ENCODE results near the gene CAPZB.

CAPZB gene

DNA sequence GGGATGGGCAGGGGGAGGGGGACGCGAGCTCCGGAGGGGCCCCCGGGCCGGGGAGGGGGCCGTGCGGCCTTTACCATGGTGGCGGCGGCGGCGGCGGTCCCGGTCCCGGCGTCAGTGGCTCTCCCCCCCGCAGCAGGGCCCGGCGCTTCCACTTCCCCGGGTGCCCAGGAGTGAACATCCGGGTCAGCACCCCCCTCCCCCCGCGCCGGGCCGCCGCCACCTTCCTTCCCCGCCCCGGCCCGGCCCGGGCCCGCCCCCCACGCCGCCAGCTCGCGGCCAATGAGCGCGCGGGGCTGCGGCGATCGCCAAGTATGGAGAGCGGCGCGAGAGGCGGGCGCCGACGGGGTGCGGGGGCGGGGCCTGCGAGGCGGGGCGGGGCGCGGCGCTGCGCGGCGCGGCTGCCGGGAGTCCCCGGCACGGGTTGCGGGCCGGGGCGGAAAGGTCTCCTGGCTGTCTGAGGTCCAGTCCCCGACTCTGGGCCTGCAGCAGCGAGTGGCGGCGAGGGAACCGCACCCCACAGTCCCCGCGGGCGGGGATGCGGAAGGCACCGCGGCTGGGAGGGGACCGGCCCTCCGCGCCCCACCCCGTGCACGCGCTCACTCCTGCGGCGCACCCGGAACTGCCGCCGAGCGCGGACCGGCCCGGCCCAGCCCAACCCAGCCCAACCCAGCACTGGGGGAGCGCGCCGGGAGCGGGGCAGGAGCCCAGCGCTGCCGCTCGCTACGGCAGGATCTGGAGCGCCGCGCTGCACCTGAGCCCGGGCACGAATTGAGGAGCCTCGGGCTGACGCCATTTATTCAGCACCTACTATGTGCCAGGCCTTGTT is at the start of gene CAPZB:
Gene CAPZB, minus strand, starts transcription at position 178 of the 826 bp plus-strand sequence. Its CDS starts 101 bp downstream, at position 77.
- TF ChIP-seq OSR1 (CRISPR knock-in tag; IDR thresholded peaks at IDR 0.05) (no peak), ZC3H10 (CRISPR knock-in tag; IDR thresholded peaks at IDR 0.05) (no peak), TOX (CRISPR knock-in tag; IDR thresholded peaks at IDR 0.05; ENCODE audit: borderline replicate concordance) (no peak), ESRRG (CRISPR knock-in tag; IDR thresholded peaks at IDR 0.05) (no peak), ZFP30 (CRISPR knock-in tag; IDR thresholded peaks at IDR 0.05) (no peak), PPARA (CRISPR knock-in tag; IDR thresholded peaks at IDR 0.05; ENCODE audit: borderline replicate concordance) (no peak)
- TF ChIP-seq, protein P1, sequence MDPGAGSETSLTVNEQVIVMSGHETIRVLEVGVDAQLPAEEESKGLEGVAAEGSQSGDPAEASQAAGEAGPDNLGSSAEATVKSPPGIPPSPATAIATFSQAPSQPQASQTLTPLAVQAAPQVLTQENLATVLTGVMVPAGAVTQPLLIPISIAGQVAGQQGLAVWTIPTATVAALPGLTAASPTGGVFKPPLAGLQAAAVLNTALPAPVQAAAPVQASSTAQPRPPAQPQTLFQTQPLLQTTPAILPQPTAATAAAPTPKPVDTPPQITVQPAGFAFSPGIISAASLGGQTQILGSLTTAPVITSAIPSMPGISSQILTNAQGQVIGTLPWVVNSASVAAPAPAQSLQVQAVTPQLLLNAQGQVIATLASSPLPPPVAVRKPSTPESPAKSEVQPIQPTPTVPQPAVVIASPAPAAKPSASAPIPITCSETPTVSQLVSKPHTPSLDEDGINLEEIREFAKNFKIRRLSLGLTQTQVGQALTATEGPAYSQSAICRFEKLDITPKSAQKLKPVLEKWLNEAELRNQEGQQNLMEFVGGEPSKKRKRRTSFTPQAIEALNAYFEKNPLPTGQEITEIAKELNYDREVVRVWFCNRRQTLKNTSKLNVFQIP (CRISPR knock-in tag; IDR thresholded peaks at IDR 0.05; ENCODE audit: borderline replicate concordance, low read depth) = no peak
- TF ChIP-seq, protein P2, sequence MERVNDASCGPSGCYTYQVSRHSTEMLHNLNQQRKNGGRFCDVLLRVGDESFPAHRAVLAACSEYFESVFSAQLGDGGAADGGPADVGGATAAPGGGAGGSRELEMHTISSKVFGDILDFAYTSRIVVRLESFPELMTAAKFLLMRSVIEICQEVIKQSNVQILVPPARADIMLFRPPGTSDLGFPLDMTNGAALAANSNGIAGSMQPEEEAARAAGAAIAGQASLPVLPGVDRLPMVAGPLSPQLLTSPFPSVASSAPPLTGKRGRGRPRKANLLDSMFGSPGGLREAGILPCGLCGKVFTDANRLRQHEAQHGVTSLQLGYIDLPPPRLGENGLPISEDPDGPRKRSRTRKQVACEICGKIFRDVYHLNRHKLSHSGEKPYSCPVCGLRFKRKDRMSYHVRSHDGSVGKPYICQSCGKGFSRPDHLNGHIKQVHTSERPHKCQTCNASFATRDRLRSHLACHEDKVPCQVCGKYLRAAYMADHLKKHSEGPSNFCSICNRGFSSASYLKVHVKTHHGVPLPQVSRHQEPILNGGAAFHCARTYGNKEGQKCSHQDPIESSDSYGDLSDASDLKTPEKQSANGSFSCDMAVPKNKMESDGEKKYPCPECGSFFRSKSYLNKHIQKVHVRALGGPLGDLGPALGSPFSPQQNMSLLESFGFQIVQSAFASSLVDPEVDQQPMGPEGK (CRISPR knock-in tag; IDR thresholded peaks at IDR 0.05; ENCODE audit: borderline replicate concordance) = no peak
- ATAC-seq = peak; percentile 87

DNA sequence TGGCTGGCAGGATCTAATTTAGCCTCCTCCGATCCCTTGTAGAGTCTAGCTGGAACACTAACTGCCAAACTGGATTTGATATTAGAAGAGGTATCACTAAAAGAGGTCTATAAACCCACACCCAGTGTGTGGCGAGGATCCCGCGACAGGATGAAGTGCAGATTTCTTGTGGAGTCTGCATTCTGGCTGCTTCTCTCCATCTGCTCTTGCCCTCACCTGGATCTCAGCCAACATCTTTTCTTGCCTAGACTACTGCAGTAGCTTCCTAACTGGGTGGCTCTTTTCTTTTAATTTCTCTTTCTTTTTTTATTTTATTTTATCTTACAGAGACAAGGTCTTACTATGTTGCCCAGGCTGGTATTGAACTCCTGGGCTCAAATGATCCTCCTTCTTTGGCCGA is 48.9 kb upstream of the CAPZB start:
- ATAC-seq = no peak
- no peak for TF ChIP-seq ESRRG (CRISPR knock-in tag; IDR thresholded peaks at IDR 0.05)
- no peak for TF ChIP-seq GLIS3 (CRISPR knock-in tag; IDR thresholded peaks at IDR 0.05)
- TF ChIP-seq BACH2 (CRISPR knock-in tag; IDR thresholded peaks at IDR 0.05; ENCODE audit: borderline replicate concordance) = no peak
- TF ChIP-seq, protein P1 (CRISPR knock-in tag; IDR thresholded peaks at IDR 0.05; ENCODE audit: borderline replicate concordance, low read depth) = no peak
- no peak for TF ChIP-seq ARNTL (CRISPR knock-in tag; IDR thresholded peaks at IDR 0.05; ENCODE audit: borderline replicate concordance, low read depth)
- TF ChIP-seq, protein P3, sequence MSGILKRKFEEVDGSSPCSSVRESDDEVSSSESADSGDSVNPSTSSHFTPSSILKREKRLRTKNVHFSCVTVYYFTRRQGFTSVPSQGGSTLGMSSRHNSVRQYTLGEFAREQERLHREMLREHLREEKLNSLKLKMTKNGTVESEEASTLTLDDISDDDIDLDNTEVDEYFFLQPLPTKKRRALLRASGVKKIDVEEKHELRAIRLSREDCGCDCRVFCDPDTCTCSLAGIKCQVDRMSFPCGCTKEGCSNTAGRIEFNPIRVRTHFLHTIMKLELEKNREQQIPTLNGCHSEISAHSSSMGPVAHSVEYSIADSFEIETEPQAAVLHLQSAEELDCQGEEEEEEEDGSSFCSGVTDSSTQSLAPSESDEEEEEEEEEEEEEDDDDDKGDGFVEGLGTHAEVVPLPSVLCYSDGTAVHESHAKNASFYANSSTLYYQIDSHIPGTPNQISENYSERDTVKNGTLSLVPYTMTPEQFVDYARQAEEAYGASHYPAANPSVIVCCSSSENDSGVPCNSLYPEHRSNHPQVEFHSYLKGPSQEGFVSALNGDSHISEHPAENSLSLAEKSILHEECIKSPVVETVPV (CRISPR knock-in tag; IDR thresholded peaks at IDR 0.05) = no peak
- no peak for TF ChIP-seq ZNF70 (CRISPR knock-in tag; IDR thresholded peaks at IDR 0.05)
- no peak for TF ChIP-seq ZNF565 (CRISPR knock-in tag; conservative IDR thresholded peaks at IDR 0.05; ENCODE audit: low read depth)
- TF ChIP-seq RARB (CRISPR knock-in tag; IDR thresholded peaks at IDR 0.05) = no peak
- no peak for TF ChIP-seq SNAI2 (CRISPR knock-in tag; IDR thresholded peaks at IDR 0.05)

DNA sequence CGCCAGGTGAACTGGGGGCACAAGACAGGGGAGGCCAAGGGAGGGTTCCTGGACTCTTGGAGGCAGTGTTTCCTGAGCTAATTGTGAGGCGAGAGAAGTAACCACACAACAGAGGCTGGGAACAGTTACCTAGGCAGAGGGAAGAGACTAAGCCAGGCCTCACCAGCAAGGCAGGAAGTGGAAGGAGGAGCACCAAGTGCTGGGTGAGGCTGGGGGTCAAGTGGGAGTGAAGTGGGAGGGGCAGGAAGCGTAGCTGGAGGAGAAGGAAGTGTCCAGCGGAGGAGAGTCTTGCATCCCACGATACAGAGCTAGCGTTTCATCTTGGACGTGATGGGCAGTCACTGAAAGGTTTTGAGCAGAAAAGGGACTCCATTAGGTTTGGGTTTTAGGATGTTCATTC is 48.3 kb upstream of the CAPZB start:
- ATAC-seq = no peak
- TF ChIP-seq, protein P1 (CRISPR knock-in tag; IDR thresholded peaks at IDR 0.05; ENCODE audit: borderline replicate concordance, low read depth) = no peak
- TF ChIP-seq ARNTL (CRISPR knock-in tag; IDR thresholded peaks at IDR 0.05; ENCODE audit: borderline replicate concordance, low read depth) (no peak), SNAI2 (CRISPR knock-in tag; IDR thresholded peaks at IDR 0.05) (no peak), OSR1 (CRISPR knock-in tag; IDR thresholded peaks at IDR 0.05) (no peak), GLIS3 (CRISPR knock-in tag; IDR thresholded peaks at IDR 0.05) (no peak), ZC3H10 (CRISPR knock-in tag; IDR thresholded peaks at IDR 0.05) (no peak), ZFP3 (CRISPR knock-in tag; IDR thresholded peaks at IDR 0.05) (no peak), ESRRG (CRISPR knock-in tag; IDR thresholded peaks at IDR 0.05) (no peak), TCF4 (CRISPR knock-in tag; IDR thresholded peaks at IDR 0.05; ENCODE audit: borderline replicate concordance) (no peak), RARB (CRISPR knock-in tag; IDR thresholded peaks at IDR 0.05) (no peak), ZNF70 (CRISPR knock-in tag; IDR thresholded peaks at IDR 0.05) (no peak), ZNF565 (CRISPR knock-in tag; conservative IDR thresholded peaks at IDR 0.05; ENCODE audit: low read depth) (no peak), ZFP30 (CRISPR knock-in tag; IDR thresholded peaks at IDR 0.05) (no peak), CSDC2 (CRISPR knock-in tag; IDR thresholded peaks at IDR 0.05) (no peak)
- TF ChIP-seq, protein P4, sequence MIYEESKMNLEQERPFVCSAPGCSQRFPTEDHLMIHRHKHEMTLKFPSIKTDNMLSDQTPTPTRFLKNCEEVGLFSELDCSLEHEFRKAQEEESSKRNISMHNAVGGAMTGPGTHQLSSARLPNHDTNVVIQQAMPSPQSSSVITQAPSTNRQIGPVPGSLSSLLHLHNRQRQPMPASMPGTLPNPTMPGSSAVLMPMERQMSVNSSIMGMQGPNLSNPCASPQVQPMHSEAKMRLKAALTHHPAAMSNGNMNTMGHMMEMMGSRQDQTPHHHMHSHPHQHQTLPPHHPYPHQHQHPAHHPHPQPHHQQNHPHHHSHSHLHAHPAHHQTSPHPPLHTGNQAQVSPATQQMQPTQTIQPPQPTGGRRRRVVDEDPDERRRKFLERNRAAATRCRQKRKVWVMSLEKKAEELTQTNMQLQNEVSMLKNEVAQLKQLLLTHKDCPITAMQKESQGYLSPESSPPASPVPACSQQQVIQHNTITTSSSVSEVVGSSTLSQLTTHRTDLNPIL (CRISPR knock-in tag; IDR thresholded peaks at IDR 0.05; ENCODE audit: low read depth) = no peak
- TF ChIP-seq, protein P5, sequence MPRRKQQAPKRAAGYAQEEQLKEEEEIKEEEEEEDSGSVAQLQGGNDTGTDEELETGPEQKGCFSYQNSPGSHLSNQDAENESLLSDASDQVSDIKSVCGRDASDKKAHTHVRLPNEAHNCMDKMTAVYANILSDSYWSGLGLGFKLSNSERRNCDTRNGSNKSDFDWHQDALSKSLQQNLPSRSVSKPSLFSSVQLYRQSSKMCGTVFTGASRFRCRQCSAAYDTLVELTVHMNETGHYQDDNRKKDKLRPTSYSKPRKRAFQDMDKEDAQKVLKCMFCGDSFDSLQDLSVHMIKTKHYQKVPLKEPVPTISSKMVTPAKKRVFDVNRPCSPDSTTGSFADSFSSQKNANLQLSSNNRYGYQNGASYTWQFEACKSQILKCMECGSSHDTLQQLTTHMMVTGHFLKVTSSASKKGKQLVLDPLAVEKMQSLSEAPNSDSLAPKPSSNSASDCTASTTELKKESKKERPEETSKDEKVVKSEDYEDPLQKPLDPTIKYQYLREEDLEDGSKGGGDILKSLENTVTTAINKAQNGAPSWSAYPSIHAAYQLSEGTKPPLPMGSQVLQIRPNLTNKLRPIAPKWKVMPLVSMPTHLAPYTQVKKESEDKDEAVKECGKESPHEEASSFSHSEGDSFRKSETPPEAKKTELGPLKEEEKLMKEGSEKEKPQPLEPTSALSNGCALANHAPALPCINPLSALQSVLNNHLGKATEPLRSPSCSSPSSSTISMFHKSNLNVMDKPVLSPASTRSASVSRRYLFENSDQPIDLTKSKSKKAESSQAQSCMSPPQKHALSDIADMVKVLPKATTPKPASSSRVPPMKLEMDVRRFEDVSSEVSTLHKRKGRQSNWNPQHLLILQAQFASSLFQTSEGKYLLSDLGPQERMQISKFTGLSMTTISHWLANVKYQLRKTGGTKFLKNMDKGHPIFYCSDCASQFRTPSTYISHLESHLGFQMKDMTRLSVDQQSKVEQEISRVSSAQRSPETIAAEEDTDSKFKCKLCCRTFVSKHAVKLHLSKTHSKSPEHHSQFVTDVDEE (CRISPR knock-in tag; IDR thresholded peaks at IDR 0.05) = no peak
- TF ChIP-seq, protein P3 (CRISPR knock-in tag; IDR thresholded peaks at IDR 0.05) = no peak

All from SK-N-SH treated with all-trans-retinoic acid at 6 μM for 48 hours (cell line).